Neural progenitor cell (in vitro differentiated cells): ENCODE data around the gene CLDN15. TPM values are rescaled to one million over a fixed set of nuclear protein-coding genes. Genes with fewer than 3 reads are reported as not detected.

ENCODE experiments used
- DNase-seq: peaks from one replicate; pipeline ENCODE4 v3.0.0-alpha.2; 2016; ENCODE audit warnings: low spot score
- H2AFZ ChIP-seq: fragments of 200-600 bp; sonication (generic); replicated peaks from 2 replicates; pipeline ENCODE4 v1.6.1; 2016; ENCODE audit warnings: antibody characterized with exemption
- H3F3A ChIP-seq: fragments of 200-600 bp; sonication (generic); 2 replicates; pipeline ENCODE4 v1.6.1; 2016; ENCODE audit warnings: antibody characterized with exemption, low read depth
- H3K27ac ChIP-seq: fragments of 200-600 bp; sonication (generic); 2 replicates; pipeline ENCODE4 v1.5.1; 2016; ENCODE audit warnings: mild to moderate bottlenecking
- H3K27me3 ChIP-seq: fragments of 200-600 bp; sonication (generic); 2 replicates; pipeline ENCODE4 v1.6.1; 2016; ENCODE audit warnings: mild to moderate bottlenecking, moderate library complexity
- H3K36me3 ChIP-seq: fragments of 200-600 bp; sonication (generic); 2 replicates; pipeline ENCODE4 v1.5.1; 2016
- H3K4me1 ChIP-seq: fragments of 200-600 bp; sonication (generic); 2 replicates; pipeline ENCODE4 v1.6.1; 2016; ENCODE audit warnings: mixed run types
- H3K4me2 ChIP-seq: fragments of 200-600 bp; sonication (generic); 2 replicates; pipeline ENCODE4 v1.6.1; 2016
- H3K4me3 ChIP-seq: fragments of 200-600 bp; sonication (generic); 2 replicates; pipeline ENCODE4 v1.5.1; 2016
- H3K79me2 ChIP-seq: fragments of 200-600 bp; sonication (generic); 2 replicates; pipeline ENCODE4 v1.6.1; 2016; ENCODE audit warnings: low read depth
- H3K9ac ChIP-seq: fragments of 200-600 bp; sonication (generic); 2 replicates; pipeline ENCODE4 v1.6.1; 2016
- H3K9me3 ChIP-seq: fragments of 200-600 bp; sonication (generic); 2 replicates; pipeline ENCODE4 v1.5.1; 2016; ENCODE audit warnings: low read depth
- H4K20me1 ChIP-seq: fragments of 200-600 bp; sonication (generic); 2 replicates; pipeline ENCODE4 v1.6.1; 2016; ENCODE audit warnings: low read depth
- H3K27ac Mint-ChIP-seq: 3 replicates; pipeline ENCODE4 v1.8.0; 2021; ENCODE audit warnings: mixed read lengths
- H3K27me3 Mint-ChIP-seq: 2 replicates; pipeline ENCODE4 v1.8.0; 2022; ENCODE audit warnings: low read depth, mild to moderate bottlenecking, inconsistent platforms, moderate library complexity, mixed read lengths; ENCODE audit not compliant: insufficient read depth
- H3K36me3 Mint-ChIP-seq: 3 replicates; pipeline ENCODE4 v1.8.0; 2021; ENCODE audit warnings: mixed read lengths
- H3K4me1 Mint-ChIP-seq: 3 replicates; pipeline ENCODE4 v1.8.0; 2021; ENCODE audit warnings: mixed read lengths
- H3K4me3 Mint-ChIP-seq: 3 replicates; pipeline ENCODE4 v1.8.0; 2021; ENCODE audit warnings: mild to moderate bottlenecking, moderate library complexity, mixed read lengths
- H3K9me3 Mint-ChIP-seq: 3 replicates; pipeline ENCODE4 v1.8.0; 2020; ENCODE audit warnings: mixed read lengths
- CTCF ChIP-seq: fragments of 200-600 bp; sonication (generic); IDR thresholded peaks from 2 replicates; pipeline ENCODE4 v1.5.1; 2017; ENCODE audit warnings: antibody characterized with exemption, mild to moderate bottlenecking
- EZH2 ChIP-seq: fragments of 200-600 bp; sonication (generic); IDR thresholded peaks from 2 replicates; pipeline ENCODE4 v1.6.1; 2017; ENCODE audit warnings: antibody characterized with exemption, mild to moderate bottlenecking, moderate library complexity
- EZH2phosphoT487 ChIP-seq: fragments of 200-600 bp; sonication (generic); IDR thresholded peaks from 2 replicates; pipeline ENCODE4 v1.6.1; 2017; ENCODE audit warnings: antibody characterized with exemption
- total RNA-seq: library from RNA; depleted of rRNA; stranded (reverse); fragments of >200 nt; gene quantifications from 2 replicates; pipeline ENCODE4 v1.2.3, GENCODE V29; 2015; ENCODE audit warnings: low replicate concordance

Gene CLDN15
- total RNA-seq, 1 donor from 2014 or later: 1.2 TPM

GRCh38 chr7:101225650-101226049 is 12.0 kb downstream of the CLDN15 start:
- Mint-ChIP-seq H3K27me3 (peaks cover 11% of the 10 kb centered on the region), H3K27ac (no peak overlapping the region), H3K36me3 (peaks cover 14% of the 10 kb centered on the region), H3K4me3 (no peak overlapping the region), H3K9me3 (no peaks in the 10 kb centered on the region), H3K4me1 (peaks cover 2% of the 10 kb centered on the region)
- no peak for DNase-seq
- Histone ChIP-seq H3K9me3 (no peaks in the 10 kb centered on the region), H2AFZ (no peak overlapping the region), H3K4me2 (no peak overlapping the region), H3K36me3 (no peaks in the 10 kb centered on the region), H3K9ac (no peak overlapping the region), H3K79me2 (peaks cover 9% of the 10 kb centered on the region), H3K27ac (no peak overlapping the region), H3K4me3 (no peak overlapping the region), H4K20me1 (peaks cover 4% of the 10 kb centered on the region), H3K4me1 (no peaks in the 10 kb centered on the region), H3K27me3 (no peaks in the 10 kb centered on the region), H3F3A (no peaks in the 10 kb centered on the region)
- TF ChIP-seq CTCF (no peak), EZH2phosphoT487 (no peak), EZH2 (no peak)

GRCh38 chr7:101223528-101223927 is 14.1 kb downstream of the CLDN15 start:
- no peak for TF ChIP-seq EZH2
- no peak for TF ChIP-seq CTCF
- no peak for TF ChIP-seq EZH2phosphoT487
- Mint-ChIP-seq H3K9me3 (no peaks in the 10 kb centered on the region), H3K4me3 (no peak overlapping the region), H3K27ac (no peak overlapping the region), H3K4me1 (peaks cover 12% of the 10 kb centered on the region), H3K36me3 (peaks cover 14% of the 10 kb centered on the region), H3K27me3 (peaks cover 10% of the 10 kb centered on the region)
- Histone ChIP-seq H3F3A (no peaks in the 10 kb centered on the region), H3K36me3 (no peaks in the 10 kb centered on the region), H2AFZ (no peak overlapping the region), H3K9me3 (no peaks in the 10 kb centered on the region), H3K9ac (no peak overlapping the region), H3K27ac (no peak overlapping the region), H3K4me3 (no peak overlapping the region), H3K79me2 (peaks cover 30% of the 10 kb centered on the region), H3K4me2 (no peak overlapping the region), H4K20me1 (no peaks in the 10 kb centered on the region), H3K27me3 (no peaks in the 10 kb centered on the region), H3K4me1 (peaks cover 7% of the 10 kb centered on the region)
- no peak for DNase-seq

- Histone ChIP-seq H3K4me2 (no peak overlapping the region), H2AFZ (no peak overlapping the region), H3F3A (peaks cover 5% of the 10 kb centered on the region), H3K4me1 (peaks cover 8% of the 10 kb centered on the region), H3K9ac (no peak overlapping the region), H3K27me3 (no peaks in the 10 kb centered on the region), H3K27ac (no peak overlapping the region), H3K4me3 (no peak overlapping the region), H3K9me3 (no peaks in the 10 kb centered on the region), H3K79me2 (peaks cover 34% of the 10 kb centered on the region), H4K20me1 (no peaks in the 10 kb centered on the region), H3K36me3 (no peaks in the 10 kb centered on the region)
- DNase-seq: no peak
- peaks cover 9% of the 10 kb centered on the region for H3K36me3 Mint-ChIP-seq
- peaks cover 16% of the 10 kb centered on the region for H3K4me1 Mint-ChIP-seq
- H3K9me3 Mint-ChIP-seq: no peaks in the 10 kb centered on the region
- peaks cover 16% of the 10 kb centered on the region for H3K27me3 Mint-ChIP-seq
- H3K4me3 Mint-ChIP-seq: no peak overlapping the region
- TF ChIP-seq EZH2 (no peak), EZH2phosphoT487 (no peak), CTCF (no peak)
- H3K27ac Mint-ChIP-seq: no peak overlapping the region
Observed at GRCh38 chr7:101222275-101222830, 15.2 kb downstream of the CLDN15 start.
